T-helper 2 cell (primary cell): ENCODE results near the gene HOXA11.

ENCODE experiments used
- DNase-seq, 5 experiments: peaks; one replicate each; pipeline versions ENCODE4 v3.0.0 to v3.0.0-alpha.2; 2012 to 2022
- total RNA-seq, 2 donors: gene quantifications; one replicate each; lab custom pipeline; 2026; lab: John Stamatoyannopoulos, UW

HOXA11 gene
- total RNA-seq, result 0 to 0.67 reads per million in 2 donors

DNA sequence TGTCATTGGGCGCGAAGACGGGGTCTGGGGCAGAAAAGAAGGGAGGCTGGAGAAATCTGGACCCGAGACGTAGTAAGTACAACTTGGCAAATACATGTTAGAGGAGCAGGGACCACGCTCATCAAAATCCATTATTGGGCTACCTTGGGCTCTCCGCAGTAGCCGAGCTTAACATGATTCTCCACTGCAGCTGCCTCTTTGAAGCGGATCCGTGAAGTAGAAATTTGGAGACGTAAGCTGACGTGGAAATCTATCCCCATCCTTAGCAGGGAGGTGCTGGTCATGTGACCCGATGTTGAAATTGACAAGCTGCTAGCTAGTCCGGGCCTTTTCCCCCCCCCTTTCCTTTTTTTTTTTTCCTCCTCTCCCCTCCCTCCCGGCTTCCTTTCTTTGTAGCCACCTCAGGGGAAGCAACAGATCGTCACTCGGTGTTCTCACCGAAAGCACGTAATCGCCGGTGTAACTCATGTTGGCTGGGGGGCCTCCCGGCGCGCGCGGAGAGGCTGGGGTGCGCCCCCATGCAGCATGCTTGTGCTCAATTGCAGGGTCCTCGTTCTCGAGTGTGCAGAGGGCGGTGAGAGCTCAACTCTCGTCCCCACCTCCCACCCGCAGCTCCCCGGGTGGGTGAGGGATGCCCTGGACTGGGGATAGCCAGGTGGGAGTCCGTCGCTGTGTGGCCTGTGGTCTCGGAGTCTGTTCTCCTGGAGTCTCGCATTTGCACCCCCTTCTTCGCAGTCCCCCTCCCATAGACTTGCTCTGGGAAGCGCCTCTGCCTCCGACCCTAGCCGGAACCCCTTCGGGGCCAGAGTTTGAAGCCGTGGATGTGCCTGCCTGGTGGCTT, at the start of gene HOXA11:
Gene HOXA11 (minus strand): TSS at position 220 of the 841 bp plus-strand sequence. CDS start 88 bp downstream, at position 132.
- DNase-seq, result no peak

GRCh38 chr7:27229448-27229847, 44.4 kb upstream of the HOXA11 start:
- DNase-seq, result no peak

DNA sequence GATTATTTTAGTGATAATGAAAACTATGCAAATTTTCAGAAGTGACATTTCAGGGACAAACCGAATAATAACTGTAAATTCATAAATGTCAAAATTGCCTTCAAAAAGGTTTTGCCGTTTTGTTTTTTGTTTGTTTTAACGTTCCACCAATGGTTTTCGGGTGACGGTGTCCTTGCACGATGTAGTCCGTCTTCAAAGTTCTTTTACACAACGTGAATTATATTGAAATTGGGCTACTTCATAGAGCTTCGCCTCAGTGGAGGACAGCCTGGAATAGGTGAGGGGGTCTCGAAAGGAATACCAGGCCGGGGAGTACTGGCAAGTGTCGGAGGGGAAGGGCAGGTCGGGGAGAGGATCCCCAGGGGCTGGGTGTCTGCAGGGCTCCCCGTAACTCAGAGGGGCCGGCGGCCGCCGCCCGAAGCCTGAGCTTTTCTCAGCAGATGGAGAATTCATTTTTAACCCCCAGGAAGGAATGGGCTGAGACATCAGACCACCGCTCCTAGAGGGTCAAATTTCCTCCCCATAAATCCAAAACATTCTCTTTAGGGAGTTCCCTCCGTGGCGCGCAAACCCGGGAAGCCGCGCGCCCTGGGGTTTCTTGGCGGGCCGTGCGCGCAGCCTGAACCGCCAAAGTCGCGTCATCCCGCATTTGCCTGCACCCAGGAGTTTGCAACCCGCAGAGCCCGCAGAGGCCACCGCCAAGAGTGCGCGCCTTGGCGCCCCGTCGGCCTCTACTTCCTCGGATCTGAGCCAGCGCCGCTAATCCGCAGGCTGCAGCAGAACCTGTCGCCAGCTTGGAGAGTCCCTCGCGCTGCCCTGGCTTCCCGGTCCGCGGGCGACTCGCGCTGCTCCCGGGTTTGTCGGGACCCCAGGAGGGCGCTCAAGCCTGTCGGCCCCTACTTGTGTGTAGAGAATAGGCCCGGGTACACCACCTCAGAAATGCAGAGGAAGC, 40.2 kb upstream of the HOXA11 start:
- DNase-seq, result no peak

- no peak for DNase-seq
These were observed 39.0 kb upstream of the HOXA11 start for GRCh38 chr7:27223941-27224575.

DNA sequence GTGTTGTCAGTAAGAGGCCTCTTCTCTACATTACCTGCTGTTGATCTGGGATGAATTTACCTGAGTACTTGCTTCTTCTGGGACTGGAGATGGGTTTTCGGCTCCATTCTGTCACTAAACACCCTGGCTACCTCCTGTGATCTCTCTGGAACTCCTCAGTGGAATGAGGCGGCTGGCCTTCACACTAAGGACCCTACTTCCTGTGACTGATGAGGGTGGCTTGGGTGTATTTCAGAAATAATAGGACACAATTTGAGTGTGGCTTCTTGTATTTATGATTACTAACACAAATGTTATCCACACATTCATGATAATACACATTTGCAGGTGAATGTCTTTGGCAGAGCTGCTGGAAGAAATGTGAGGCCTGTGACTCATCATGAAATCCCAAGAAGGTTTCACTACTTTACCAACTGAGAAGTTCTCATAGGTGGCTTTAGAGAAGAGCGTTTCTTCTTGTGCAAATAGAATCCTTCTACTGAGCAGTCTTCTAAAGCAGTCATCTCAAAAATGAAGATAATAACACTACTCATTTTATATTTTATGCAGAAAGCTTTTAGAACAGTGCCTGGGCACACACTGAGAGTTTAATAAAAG, 36.3 kb upstream of the HOXA11 start:
- no peak for DNase-seq

DNA sequence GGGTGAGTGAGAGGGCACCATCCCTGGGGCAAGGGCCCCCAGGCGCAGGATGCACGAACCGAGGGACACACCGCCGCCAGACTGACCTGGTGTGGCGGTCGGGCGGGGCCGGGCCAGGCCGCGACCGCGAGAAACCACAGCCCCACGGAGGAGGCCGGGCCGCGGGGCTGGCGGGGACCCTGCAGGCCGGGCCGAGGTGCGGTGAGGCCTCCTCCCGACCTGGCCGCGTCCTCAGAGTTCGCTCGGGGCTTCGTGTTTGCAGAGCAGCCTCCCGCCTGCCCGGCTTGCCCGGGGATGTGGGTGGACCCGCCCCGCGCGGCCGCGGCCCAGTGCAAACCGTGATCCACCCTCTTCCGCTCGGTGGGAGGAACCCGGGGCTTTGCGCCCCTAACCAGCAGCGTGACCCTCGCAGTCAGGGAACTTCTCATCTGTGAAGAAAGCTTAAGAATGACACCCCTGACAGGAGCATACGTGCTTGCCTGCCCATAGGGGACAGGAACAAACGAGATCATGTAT, 35.5 kb upstream of the HOXA11 start:
- no peak for DNase-seq

DNA sequence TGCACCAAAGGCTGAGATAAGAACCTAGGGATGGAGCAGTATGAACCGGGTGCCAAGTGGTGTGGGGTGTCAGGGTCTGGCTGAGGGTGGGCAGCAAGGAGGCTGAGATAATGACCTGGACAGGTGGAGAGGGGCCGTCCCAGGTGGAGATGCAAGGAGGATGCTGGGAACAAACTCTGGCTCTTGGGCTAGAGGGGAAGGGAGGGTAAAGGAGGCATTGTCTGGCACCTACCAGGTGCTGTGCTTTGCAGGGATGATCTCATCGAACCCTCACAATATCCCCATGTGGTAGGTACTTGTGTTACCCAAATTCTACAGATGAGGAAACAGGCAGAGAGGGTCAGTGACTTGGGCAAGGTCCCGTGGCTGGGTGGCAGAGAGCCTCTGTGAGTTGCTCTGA, 34.8 kb upstream of the HOXA11 start:
- DNase-seq, result no peak

DNA sequence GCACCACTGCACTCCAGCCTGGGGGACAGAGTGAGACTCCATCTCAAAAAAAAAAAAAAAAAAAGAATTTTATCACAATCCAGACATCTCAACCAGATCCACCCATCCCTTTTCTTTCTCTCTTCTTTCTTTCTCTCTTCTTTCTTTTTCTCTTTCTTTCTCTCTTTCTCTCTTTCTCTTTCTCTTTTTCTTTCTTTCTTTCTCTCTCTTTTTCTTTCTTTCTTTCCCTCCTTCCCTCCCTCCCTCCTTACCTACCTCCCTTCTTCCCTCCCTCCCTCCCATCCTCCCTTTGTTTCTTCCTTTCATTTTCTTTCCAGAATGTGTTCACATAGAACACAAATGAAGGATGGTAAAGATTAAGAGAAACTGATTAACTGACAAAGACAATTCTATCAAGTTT, 32.9 kb upstream of the HOXA11 start:
- no peak for DNase-seq

GRCh38 chr7:27215356-27215755, 30.3 kb upstream of the HOXA11 start:
- no peak for DNase-seq

DNA sequence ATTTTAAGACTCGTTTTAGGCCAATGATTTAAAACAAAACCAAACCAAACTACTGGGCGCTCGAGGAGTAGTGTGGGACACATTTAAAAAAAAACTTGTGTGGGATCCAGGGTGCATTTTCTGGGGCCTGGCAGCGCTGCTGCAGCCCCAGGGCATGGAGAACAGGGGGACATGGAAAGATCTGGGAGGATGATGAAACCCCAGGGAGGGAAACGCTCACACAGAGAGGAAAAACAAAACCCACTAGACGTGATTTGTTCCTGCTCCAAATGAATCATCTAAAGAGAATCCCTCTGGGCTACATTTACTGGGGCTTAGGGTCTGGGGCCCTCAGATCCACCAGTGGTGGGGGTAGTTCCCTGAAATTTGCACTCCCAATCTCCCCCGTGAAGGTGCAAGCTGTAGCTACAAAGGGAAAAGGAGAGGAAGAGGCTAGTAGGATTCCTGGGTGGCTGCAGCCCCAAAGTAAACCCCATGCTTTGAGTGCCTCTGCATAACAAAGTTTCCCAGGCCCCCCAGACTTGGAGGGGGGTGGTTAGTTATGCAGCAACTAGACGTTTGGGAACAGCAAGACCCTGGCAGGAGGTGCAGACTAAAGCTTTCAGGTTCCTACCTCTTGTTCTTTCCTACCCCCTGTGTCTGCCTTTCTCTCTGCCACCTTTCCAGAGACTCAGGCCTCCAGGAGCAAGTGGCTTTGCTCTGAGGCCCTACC, 29.4 kb upstream of the HOXA11 start:
- no peak for DNase-seq

- no peak for DNase-seq
These were observed 28.6 kb upstream of the HOXA11 start for GRCh38 chr7:27213433-27214238.

GRCh38 chr7:27212497-27213432, 27.7 kb upstream of the HOXA11 start:
- no peak for DNase-seq

DNA sequence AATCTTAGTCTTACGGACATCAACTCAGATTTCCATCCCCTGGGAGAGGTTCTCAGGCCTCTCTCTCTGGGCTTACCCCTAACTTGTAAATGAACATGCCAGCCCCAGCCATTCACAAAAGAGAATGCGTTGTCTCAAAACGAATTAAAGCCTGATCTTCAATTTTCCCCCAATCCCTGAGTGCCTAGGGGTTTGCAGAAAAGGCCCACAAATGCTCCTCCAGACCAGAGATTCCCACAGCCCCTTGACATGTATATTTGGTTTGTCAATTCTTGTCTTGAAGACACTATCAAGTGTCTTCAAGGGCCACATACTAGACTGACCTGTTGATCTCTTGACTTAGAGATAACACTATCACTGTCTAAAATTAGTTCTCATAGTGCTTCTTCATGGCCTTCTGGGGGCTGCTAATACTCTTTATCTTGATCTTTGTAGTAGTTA, 26.8 kb upstream of the HOXA11 start:
- no peak for DNase-seq

GRCh38 chr7:27211084-27211446, 26.0 kb upstream of the HOXA11 start:
- DNase-seq, result no peak

- peak in 2 of 5 experiments; percentile 29 to 41 for DNase-seq
These were observed 25.5 kb upstream of the HOXA11 start for GRCh38 chr7:27210441-27211083.

GRCh38 chr7:27209933-27210440, 25.0 kb upstream of the HOXA11 start:
- no peak for DNase-seq

DNA sequence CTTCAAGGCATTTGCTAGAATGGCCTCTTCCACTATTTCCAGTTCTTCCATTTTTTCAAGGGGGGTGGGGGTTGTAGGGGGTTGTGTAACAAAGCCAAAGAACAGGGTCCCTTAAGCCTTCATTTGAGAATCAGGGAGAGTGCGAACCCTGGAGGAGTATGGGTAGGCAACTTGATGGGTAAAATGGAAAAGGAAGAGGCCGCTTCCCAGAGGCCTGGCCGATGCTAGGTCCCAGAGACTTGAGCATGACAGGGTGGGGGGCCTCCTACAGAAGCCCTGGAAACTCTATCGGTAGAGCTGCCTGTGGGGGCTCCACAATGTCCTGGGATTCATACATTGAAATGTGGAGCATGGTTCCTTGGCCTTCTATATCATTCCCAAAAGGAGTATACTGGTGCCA, 24.0 kb upstream of the HOXA11 start:
- no peak for DNase-seq

DNA sequence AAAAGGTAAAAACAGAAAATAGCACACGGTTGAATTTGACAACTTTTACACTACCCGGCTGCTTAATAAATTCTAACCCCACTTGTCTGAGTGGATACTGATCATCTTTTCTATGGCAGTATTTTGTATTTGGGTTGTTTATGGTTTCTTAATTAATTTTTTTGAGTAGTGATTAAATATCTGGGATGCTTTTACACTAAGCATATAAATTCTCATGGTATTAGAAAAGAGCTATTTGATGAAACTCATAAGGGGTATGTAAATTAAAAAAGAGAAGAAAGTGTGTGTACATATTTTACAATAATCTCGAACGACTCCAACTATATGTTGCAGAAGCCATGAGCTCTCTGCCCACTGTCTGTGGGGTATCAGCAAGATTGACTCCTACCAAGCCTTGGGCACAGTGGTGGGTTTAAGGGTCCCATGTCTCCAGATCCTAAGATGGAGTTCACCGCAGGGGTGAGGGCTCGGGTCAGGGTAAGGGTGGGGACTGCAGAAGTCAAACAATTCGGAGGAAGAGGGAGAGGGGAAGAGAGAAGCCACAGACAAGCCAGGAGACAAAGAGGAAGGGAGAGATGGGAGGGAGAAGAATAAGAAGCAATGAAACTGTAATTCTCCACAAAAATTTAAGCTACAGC, 22.4 kb upstream of the HOXA11 start:
- no peak for DNase-seq
